Urinary bladder (tissue), 4 donors: ENCODE results near the gene GATD1. TPM values are rescaled to one million over a fixed set of nuclear protein-coding genes. Genes with fewer than 3 reads are reported as not detected.

ENCODE experiments used
- DNase-seq: peaks from one replicate; pipeline ENCODE4 v3.0.0-alpha.2; 2015; ENCODE audit errors: extremely low spot score
- H3K27ac ChIP-seq: one replicate; pipeline ENCODE4 v1.5.1; 2013; ENCODE audit warnings: low read depth, mild to moderate bottlenecking, moderate library complexity
- H3K36me3 ChIP-seq: one replicate; pipeline ENCODE4 v1.6.1; 2013; ENCODE audit warnings: mild to moderate bottlenecking, moderate library complexity; ENCODE audit not compliant: insufficient read depth
- H3K4me1 ChIP-seq: one replicate; pipeline ENCODE4 v1.6.1; 2013; ENCODE audit warnings: mild to moderate bottlenecking, moderate library complexity; ENCODE audit not compliant: insufficient read depth
- H3K4me3 ChIP-seq: one replicate; pipeline ENCODE4 v1.5.1; 2013; ENCODE audit warnings: low read depth, low read length
- WGBS: extraction: QIAGEN DNeasy Blood & Tissue Kit; methylation state at CpG from one replicate; pipeline ENCODE4 v1.1.7; 2013; 5-methylcytosine and 5-hydroxymethylcytosine counted together
- polyA plus RNA-seq: library from polyadenylated mRNA; stranded (reverse); fragments of 200-250 nt; gene quantifications from one replicate; pipeline ENCODE4 v1.2.3, GENCODE V29; 2013
- small RNA-seq: library from RNA; depleted of rRNA; stranded (forward); fragments of <200 nt; gene quantifications from one replicate; pipeline ENCODE3, GENCODE V24; 2014
- total RNA-seq: library from RNA; depleted of rRNA; stranded (reverse); fragments of >200 nt; gene quantifications from one replicate; pipeline ENCODE4 v1.2.3, GENCODE V29; 2014
- donor health status: healthy with polysubstance abuse.
- donor health status: healthy.

GATD1 gene
- total and polyA plus RNA-seq, 2 donors: 26.4 to 43.3 TPM

DNA sequence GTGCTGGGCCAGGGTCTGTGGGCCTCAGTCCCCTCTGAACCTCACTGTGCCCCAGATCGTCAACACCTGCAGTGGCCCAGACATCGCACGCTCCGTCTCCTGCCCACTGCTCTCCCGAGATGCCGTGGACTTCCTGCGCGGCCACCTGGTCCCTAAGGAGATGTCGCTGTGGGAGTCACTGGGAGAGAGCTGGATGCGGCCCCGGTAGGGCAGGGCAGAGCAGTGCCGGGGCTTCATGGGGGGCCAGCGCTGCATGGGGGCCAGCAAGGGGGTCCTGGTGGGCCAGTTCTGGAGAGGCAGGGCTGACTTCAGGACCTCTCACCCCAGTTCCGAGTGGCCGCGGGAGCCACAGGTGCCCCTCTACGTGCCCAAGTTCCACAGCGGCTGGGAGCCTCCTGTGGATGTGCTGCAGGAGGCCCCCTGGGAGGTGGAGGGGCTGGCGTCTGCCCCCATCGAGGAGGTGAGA is 54.9 kb downstream of the GATD1 start:
- Histone ChIP-seq H3K36me3 (no peaks in the 10 kb centered on the region), H3K27ac (no peak overlapping the region), H3K4me3 (no peak overlapping the region), H3K4me1 (no peaks in the 10 kb centered on the region)
- no peak for DNase-seq
- WGBS: 69% methylated on average over 20 of the region's 20 CpGs

DNA sequence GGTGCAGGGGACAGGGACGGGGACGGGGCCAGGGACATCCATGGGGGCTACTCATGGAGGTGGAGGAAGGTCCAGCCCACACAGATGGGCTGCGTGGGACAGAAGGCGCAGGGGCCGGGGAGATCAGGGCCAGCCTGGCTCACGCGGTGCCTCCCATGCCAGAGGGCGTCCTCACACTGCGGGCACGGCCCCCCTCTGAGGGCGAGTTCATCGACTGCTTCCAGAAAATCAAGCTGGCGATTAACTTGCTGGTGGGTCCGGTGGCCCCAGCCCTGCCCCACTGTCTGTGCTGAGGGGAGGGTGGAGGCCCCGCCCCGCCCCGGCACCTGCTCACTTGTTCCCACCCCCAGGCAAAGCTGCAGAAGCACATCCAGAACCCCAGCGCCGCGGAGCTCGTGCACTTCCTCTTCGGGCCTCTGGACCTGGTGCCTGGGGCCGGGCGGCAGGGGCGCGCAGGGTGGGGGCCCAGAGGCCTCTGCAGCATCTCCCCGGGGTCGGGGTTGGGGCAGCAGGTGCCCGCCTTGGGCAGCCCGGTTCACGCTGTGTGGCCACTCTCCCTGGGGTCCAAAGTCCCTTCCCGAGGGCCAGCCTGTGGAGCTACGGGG is 55.4 kb downstream of the GATD1 start:
- no peaks in the 10 kb centered on the region for H3K36me3 ChIP-seq
- 43% methylated on average over 33 of the region's 33 CpGs for WGBS
- no peaks in the 10 kb centered on the region for H3K4me1 ChIP-seq
- no peak overlapping the region for H3K27ac ChIP-seq
- no peak overlapping the region for H3K4me3 ChIP-seq
- DNase-seq: no peak

GRCh38 chr11:721247-721740 is 56.0 kb downstream of the GATD1 start:
- H3K4me3 ChIP-seq: no peak overlapping the region
- H3K36me3 ChIP-seq: no peaks in the 10 kb centered on the region
- H3K4me1 ChIP-seq: no peaks in the 10 kb centered on the region
- H3K27ac ChIP-seq: no peak overlapping the region
- 32% methylated on average over 28 of the region's 28 CpGs for WGBS
- DNase-seq: no peak

DNA sequence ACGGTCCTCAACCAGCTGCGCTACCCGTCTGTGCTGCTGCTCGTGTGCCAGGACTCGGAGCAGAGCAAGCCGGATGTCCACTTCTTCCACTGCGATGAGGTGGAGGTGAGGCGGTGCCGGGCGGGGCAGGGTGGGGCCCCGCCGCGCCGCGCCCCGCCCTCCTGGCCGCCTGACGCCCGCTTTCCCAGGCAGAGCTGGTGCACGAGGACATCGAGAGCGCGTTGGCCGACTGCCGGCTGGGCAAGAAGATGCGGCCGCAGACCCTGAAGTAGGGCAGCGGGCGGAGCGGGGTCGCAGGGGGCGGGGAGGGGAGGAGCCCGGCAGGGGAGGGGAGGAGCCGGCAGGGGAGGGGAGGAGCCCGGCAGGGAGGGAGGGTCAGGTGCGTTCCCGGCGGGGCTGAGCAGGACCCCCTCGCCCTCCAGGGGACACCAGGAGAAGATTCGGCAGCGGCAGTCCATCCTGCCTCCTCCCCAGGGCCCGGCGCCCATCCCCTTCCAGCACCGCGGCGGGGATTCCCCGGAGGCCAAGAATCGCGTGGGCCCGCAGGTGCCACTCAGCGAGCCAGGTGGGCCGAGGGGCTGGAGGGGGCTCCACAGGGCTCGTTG is 56.5 kb downstream of the GATD1 start:
- H3K4me3 ChIP-seq: peak overlapping the region; percentile 29
- H3K4me1 ChIP-seq: no peaks in the 10 kb centered on the region
- 12% methylated on average over 52 of the region's 53 CpGs for WGBS
- H3K27ac ChIP-seq: no peak overlapping the region
- H3K36me3 ChIP-seq: no peaks in the 10 kb centered on the region
- no peak for DNase-seq

DNA sequence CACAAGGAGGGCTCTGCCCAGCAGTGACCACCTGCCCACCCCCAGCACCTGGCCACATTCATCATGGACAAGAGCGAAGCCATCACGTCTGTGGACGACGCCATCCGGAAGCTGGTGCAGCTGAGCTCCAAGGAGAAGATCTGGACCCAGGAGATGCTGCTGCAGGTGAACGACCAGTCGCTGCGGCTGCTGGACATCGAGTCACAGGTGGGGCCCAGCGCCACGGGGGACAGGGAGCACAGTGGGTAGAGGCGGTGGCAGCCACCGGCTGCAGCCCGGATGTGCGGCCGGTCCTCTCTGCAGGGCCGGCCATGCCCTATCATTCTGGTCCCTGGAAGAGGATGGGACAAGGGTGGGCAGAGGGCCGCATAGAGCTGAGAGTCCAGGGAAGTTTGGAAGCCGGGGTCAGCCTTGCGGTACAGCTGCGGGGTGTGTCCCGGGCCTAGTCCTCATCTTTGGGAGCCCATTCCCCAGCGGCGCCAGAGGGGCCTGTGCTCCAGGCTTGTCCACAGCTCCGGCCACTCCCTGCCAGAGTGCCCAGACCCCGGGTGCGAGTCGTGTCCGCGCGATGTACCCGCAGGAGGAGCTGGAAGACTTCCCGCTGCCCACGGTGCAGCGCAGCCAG is 57.2 kb downstream of the GATD1 start:
- H3K27ac ChIP-seq: no peak overlapping the region
- no peaks in the 10 kb centered on the region for H3K4me1 ChIP-seq
- no peaks in the 10 kb centered on the region for H3K36me3 ChIP-seq
- no peak for DNase-seq
- H3K4me3 ChIP-seq: no peak overlapping the region
- WGBS: 62% methylated on average over 35 of the region's 35 CpGs

DNA sequence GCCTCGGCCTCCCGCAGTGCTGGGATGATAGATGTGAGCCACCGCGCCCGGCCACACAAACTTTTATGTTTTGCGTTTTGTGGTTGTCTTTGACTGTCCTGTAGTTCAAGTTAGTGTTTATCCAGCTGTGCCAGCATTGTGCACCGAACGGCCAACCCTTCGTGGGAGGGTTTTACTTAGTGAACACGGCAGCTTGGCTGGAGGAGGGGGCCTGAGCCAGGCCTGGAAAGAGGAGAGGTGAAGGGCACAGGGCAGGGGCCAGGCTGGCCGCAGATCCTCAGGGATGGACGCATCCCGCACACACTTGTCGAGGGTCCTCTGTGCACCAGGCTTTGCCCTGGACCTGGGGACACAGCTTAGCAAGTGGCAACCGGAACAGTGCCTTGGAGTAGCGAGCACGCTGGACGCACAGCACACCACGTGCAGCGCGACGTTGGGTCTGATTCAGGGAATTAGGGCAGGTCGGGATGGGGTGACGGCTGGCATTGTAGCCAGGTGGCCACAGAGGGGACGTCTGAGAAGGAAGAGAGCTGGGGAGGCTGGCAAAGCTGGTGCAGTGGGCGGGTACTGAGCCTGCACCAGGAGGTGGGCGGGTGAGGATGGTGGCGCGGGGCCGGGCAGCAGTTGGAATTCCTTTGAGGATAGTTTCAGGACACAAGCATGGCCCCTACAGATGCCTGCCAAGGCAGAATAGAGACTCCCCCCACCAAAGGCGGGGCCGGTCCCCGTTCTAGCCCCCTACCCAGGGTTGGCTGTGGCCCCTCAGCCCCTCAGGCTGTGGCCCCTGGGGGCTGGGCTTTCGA is 57.9 kb downstream of the GATD1 start:
- whole genome bisulfite sequencing: 83% methylated on average over 34 of the region's 34 CpGs

More for the DNA sequence above, 57.9 kb downstream of the GATD1 start:
- H3K4me1 ChIP-seq: no peaks in the 10 kb centered on the region
- no peak overlapping the region for H3K27ac ChIP-seq
- no peak for DNase-seq
- H3K4me3 ChIP-seq: no peak overlapping the region
- no peaks in the 10 kb centered on the region for H3K36me3 ChIP-seq

Small RNA genes within 50 kb of the gene (small RNA-seq; reads per million reads assigned to genes)
- gene SNORA52: not detected

Other genes starting within 250 kb of the GATD1 start
- gene HRAS, start 241.9 kb downstream of the GATD1 start, total RNA-seq: 8.7 TPM
- gene HRAS, start 241.9 kb downstream of the GATD1 start, polyA plus RNA-seq: 79.0 TPM
- 0.90 TPM for gene LRRC56, start 240.0 kb downstream of the GATD1 start, total RNA-seq
- 0.96 TPM for gene LRRC56, start 240.0 kb downstream of the GATD1 start, polyA plus RNA-seq
- 0.37 TPM for gene LMNTD2, start 216.7 kb downstream of the GATD1 start, total RNA-seq
- gene LMNTD2, start 216.7 kb downstream of the GATD1 start, polyA plus RNA-seq: 1.2 TPM
- gene RASSF7, start 216.5 kb downstream of the GATD1 start, total RNA-seq: 3.3 TPM
- gene RASSF7, start 216.5 kb downstream of the GATD1 start, polyA plus RNA-seq: 13.8 TPM
- gene PHRF1, start 201.0 kb downstream of the GATD1 start, total RNA-seq: 16.5 TPM
- gene PHRF1, start 201.0 kb downstream of the GATD1 start, polyA plus RNA-seq: 21.1 TPM
- gene IRF7, start 161.5 kb downstream of the GATD1 start, total RNA-seq: 9.8 TPM
- 23.2 TPM for gene IRF7, start 161.5 kb downstream of the GATD1 start, polyA plus RNA-seq
- not detected for gene CDHR5, start 152.5 kb downstream of the GATD1 start, total RNA-seq
- gene CDHR5, start 152.5 kb downstream of the GATD1 start, polyA plus RNA-seq: 0.05 TPM
- gene SCT, start 150.3 kb downstream of the GATD1 start, total RNA-seq: not detected
- not detected for gene SCT, start 150.3 kb downstream of the GATD1 start, polyA plus RNA-seq
- not detected for gene DRD4, start 140.2 kb downstream of the GATD1 start, total RNA-seq
- 0.39 TPM for gene DRD4, start 140.2 kb downstream of the GATD1 start, polyA plus RNA-seq
- 14.9 TPM for gene DEAF1, start 82.3 kb downstream of the GATD1 start, total RNA-seq
- 29.7 TPM for gene DEAF1, start 82.3 kb downstream of the GATD1 start, polyA plus RNA-seq
- gene TMEM80, start 81.7 kb downstream of the GATD1 start, total RNA-seq: 10.8 TPM
- gene TMEM80, start 81.7 kb downstream of the GATD1 start, polyA plus RNA-seq: 36.8 TPM
- gene EPS8L2, start 71.3 kb downstream of the GATD1 start, total RNA-seq: 12.4 TPM
- 23.2 TPM for gene EPS8L2, start 71.3 kb downstream of the GATD1 start, polyA plus RNA-seq
- 62.9 TPM for gene TALDO1, start 30.0 kb downstream of the GATD1 start, total RNA-seq
- gene TALDO1, start 30.0 kb downstream of the GATD1 start, polyA plus RNA-seq: 201 TPM
- not detected for gene CEND1, start 12.6 kb upstream of the GATD1 start, total RNA-seq
- 1.4 TPM for gene CEND1, start 12.6 kb upstream of the GATD1 start, polyA plus RNA-seq
- 7.5 TPM for gene SLC25A22, start 20.8 kb upstream of the GATD1 start, total RNA-seq
- gene SLC25A22, start 20.8 kb upstream of the GATD1 start, polyA plus RNA-seq: 17.1 TPM
- gene PIDD1, start 27.7 kb upstream of the GATD1 start, total RNA-seq: 7.2 TPM
- 12.4 TPM for gene PIDD1, start 27.7 kb upstream of the GATD1 start, polyA plus RNA-seq
- 189 TPM for gene RPLP2, start 32.5 kb upstream of the GATD1 start, total RNA-seq
- gene RPLP2, start 32.5 kb upstream of the GATD1 start, polyA plus RNA-seq: 1,859 TPM
- gene PNPLA2, start 41.4 kb upstream of the GATD1 start, total RNA-seq: 13.6 TPM
- gene PNPLA2, start 41.4 kb upstream of the GATD1 start, polyA plus RNA-seq: 131 TPM
- gene CRACR2B, start 50.4 kb upstream of the GATD1 start, total RNA-seq: 5.9 TPM
- 20.2 TPM for gene CRACR2B, start 50.4 kb upstream of the GATD1 start, polyA plus RNA-seq
- gene CD151, start 55.5 kb upstream of the GATD1 start, total RNA-seq: 115 TPM
- gene CD151, start 55.5 kb upstream of the GATD1 start, polyA plus RNA-seq: 692 TPM
- gene POLR2L, start 65.0 kb upstream of the GATD1 start, total RNA-seq: 21.7 TPM
- 148 TPM for gene POLR2L, start 65.0 kb upstream of the GATD1 start, polyA plus RNA-seq
- 39.4 TPM for gene TSPAN4, start 65.4 kb upstream of the GATD1 start, total RNA-seq
- 144 TPM for gene TSPAN4, start 65.4 kb upstream of the GATD1 start, polyA plus RNA-seq
- gene CHID1, start 133.3 kb upstream of the GATD1 start, total RNA-seq: 23.4 TPM
- 62.3 TPM for gene CHID1, start 133.3 kb upstream of the GATD1 start, polyA plus RNA-seq
- gene AP2A2, start 148.4 kb upstream of the GATD1 start, total RNA-seq: 26.5 TPM
- 51.4 TPM for gene AP2A2, start 148.4 kb upstream of the GATD1 start, polyA plus RNA-seq